ENCODE results near the gene SEC62. TPM values are rescaled to one million over a fixed set of nuclear protein-coding genes. Genes with fewer than 3 reads are reported as not detected.

The SEC62 gene
- total RNA-seq, 4 donors from 2014 or later, result 90.9 to 124 (median 104) TPM

GRCh38 chr3:170022336-170022735 lies 55.7 kb downstream of the SEC62 start:
- Histone ChIP-seq H3K36me3 (no peaks in the 10 kb centered on the region), H3K4me1 (no peaks in the 10 kb centered on the region), H3K9me3 (no peaks in the 10 kb centered on the region), H3K27ac (no peak overlapping the region), H3K27me3 (no peaks in the 10 kb centered on the region), H3K4me3 (replicated peaks in 1 of 3) (no peak overlapping the region)
- TF ChIP-seq POLR2A (IDR thresholded peaks at IDR 0.05) (no peak), CTCF (IDR thresholded peaks at IDR 0.05) (no peak)
- DNase-seq, result no peak
- WGBS, 2 donors, result 94 to 95% methylated on average over 4 of the region's 4 CpGs
- intact Hi-C loops (cut with DNase I), result no loop called here

DNA sequence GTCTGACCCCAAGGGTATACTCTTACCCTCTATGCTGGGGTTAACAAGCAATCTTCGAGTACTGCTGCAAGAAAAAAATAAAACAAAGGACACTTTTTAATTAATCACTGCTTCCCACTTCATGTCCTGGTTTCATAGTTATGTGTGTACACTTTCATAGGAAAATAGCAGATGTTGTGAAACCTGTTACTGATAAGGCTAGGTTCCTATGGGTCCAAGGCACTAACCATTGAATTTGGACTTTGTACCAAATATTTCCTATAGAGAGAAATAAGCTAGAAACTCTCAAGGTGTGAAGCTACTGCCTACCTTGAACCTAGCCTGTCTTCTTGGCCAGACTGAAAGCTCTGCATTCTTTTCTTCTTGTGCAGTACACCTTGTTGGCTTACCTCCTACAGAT lies 56.6 kb downstream of the SEC62 start:
- Histone ChIP-seq H3K27ac (no peak overlapping the region), H3K36me3 (no peaks in the 10 kb centered on the region), H3K4me1 (no peaks in the 10 kb centered on the region), H3K27me3 (no peaks in the 10 kb centered on the region), H3K4me3 (replicated peaks in 1 of 3) (no peak overlapping the region), H3K9me3 (no peaks in the 10 kb centered on the region)
- TF ChIP-seq CTCF (IDR thresholded peaks at IDR 0.05) (no peak), POLR2A (IDR thresholded peaks at IDR 0.05) (no peak)
- WGBS, 2 donors, result 87 to 89% methylated on average over 1 of the region's 1 CpG
- intact Hi-C loops (cut with DNase I), result no loop called here
- no peak for DNase-seq

GRCh38 chr3:170024581-170024980 lies 58.0 kb downstream of the SEC62 start:
- intact Hi-C loops (cut with DNase I), result no loop called here
- Histone ChIP-seq H3K4me3 (replicated peaks in 1 of 3) (no peak overlapping the region), H3K36me3 (no peaks in the 10 kb centered on the region), H3K27me3 (no peaks in the 10 kb centered on the region), H3K4me1 (no peaks in the 10 kb centered on the region), H3K9me3 (no peaks in the 10 kb centered on the region), H3K27ac (no peak overlapping the region)
- no peak for TF ChIP-seq POLR2A (IDR thresholded peaks at IDR 0.05)
- no peak for TF ChIP-seq CTCF (IDR thresholded peaks at IDR 0.05)
- WGBS, 2 donors, result 97 to 98% methylated on average over 4 of the region's 4 CpGs
- DNase-seq, result no peak

DNA sequence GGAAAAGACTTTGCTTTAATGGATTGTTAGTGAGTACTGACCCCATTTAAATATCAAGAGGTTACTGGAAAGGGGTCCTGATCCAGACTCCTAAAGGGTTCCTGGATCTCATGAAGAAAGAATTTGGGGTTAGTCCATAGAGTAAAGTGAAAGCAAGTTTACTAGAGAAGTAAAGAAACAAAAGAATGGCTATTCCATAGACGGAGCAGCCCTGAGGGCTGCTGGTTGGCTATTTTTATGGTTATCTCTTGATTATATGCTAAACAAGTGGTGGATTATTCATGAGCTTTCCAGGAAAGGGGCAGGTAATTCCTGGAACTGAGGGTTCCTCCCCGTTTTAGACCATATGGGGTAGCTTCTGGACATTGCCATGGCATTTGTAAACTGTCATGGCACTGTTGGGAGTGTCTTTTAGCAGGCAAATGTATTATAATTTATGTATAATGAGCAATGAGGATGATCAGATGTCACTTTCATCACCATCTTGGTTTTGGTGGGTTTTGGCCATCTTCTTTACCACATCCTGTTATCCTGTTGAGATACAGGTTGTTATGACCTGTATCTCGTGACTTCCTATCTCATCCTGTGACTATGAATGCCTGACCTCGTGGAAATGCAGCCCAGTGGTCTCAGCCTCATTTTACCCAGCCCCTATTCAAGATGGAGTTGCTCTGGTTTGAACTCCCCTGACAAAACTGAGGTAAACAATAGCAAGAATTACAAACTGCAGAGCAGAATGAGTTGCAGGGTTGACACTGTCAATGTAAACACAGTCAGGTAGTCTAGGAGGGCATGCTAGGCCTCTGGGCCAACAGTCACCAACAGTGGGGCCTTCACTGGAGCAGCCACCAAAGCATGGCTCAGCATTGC lies 60.9 kb downstream of the SEC62 start:
- H3K36me3 ChIP-seq, result no peaks in the 10 kb centered on the region
- no peak for TF ChIP-seq CTCF (IDR thresholded peaks at IDR 0.05)
- no peak for TF ChIP-seq POLR2A (IDR thresholded peaks at IDR 0.05)
- H3K27me3 ChIP-seq, result no peaks in the 10 kb centered on the region
- no peak overlapping the region for H3K4me3 ChIP-seq (replicated peaks in 1 of 3)
- H3K27ac ChIP-seq, result no peak overlapping the region
- 83 to 87% methylated on average over 4 of the region's 4 CpGs for WGBS, 2 donors
- H3K9me3 ChIP-seq, result no peaks in the 10 kb centered on the region
- no peaks in the 10 kb centered on the region for H3K4me1 ChIP-seq
- intact Hi-C loops (cut with DNase I), result no loop called here
- DNase-seq, result no peak

- peaks cover 4 to 6% of the 10 kb centered on the region in 2 donors for H3K4me1 ChIP-seq
- no peaks in the 10 kb centered on the region for H3K9me3 ChIP-seq
- intact Hi-C loops (cut with DNase I), result no loop called here
- no peak overlapping the region for H3K4me3 ChIP-seq (replicated peaks in 1 of 3)
- TF ChIP-seq POLR2A (IDR thresholded peaks at IDR 0.05) (no peak), CTCF (IDR thresholded peaks at IDR 0.05) (no peak)
- H3K36me3 ChIP-seq, result no peaks in the 10 kb centered on the region
- no peaks in the 10 kb centered on the region for H3K27me3 ChIP-seq
- no peak for DNase-seq
- no peak overlapping the region for H3K27ac ChIP-seq
- WGBS, 2 donors, result 85 to 90% methylated on average over 8 of the region's 8 CpGs
These were observed 66.9 kb downstream of the SEC62 start for GRCh38 chr3:170033489-170033888.
